NCI-H2227 (cell line): ENCODE results near the gene RPEL1.
A peak's percentile ranks its signal among the peaks of the same experiment; 100 is the strongest.

Experiments
- DNase-seq: peaks from one replicate; lab custom pipeline; 2025; ENCODE audit not compliant: unreplicated experiment; lab: John Stamatoyannopoulos, UW

RPEL1 gene

DNA sequence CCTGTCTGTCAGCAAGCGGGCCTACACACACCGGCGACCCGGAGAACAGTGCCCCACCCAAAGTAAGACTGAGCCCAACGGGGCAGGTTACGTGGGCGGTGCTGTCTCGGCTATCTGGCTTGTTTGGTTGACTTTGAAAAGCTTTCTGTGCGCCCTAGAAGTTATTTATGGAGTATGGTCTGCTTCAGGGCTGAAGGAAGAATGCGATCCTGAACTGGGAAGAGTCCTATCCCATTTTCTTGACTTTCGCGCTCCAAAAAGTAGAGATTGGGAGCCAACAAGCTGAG is 32.8 kb downstream of the RPEL1 start:
- DNase-seq: no peak

DNA sequence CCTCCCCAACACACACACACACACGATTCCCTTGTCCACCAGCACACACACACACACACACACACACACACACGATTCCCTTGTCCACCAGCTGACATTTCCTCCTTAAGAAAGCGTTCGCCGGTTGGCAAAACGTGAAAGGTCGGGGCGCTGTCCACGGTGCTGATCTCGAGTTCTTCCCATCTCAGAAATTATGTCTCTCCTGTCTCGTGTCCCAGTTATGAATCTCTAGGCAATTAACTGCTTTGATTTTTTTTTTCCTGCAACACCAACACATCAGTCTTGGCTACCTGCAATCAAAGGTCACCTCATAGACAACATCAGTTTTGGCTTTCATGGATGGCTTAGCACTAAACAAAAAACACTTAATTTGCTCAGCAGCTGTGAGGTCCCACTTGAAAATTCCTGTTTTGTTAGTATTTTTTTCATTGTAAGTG is 33.2 kb downstream of the RPEL1 start:
- DNase-seq: peak; percentile 49

GRCh38 chr10:103280031-103280430 is 34.3 kb downstream of the RPEL1 start:
- peak; percentile 6 for DNase-seq

DNA sequence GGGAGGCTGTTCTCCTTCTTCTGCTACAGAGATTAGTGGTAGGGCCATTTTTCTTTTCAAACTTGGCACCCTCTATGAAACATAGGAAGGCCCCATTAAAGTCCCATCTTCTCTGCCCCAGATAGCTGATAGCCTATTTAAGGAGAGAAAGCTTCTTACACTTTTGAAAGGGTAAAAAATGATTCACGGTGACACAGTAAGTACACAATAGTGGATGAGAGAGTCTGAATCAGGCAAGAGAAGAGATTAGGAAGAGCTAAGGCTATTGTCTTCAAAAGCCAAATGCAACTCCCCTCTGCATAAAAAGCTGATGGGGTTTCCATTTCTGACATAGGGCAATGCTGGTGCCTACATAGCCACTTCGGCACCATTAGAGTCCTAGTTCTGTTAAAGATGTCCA is 34.8 kb downstream of the RPEL1 start:
- DNase-seq: no peak

DNA sequence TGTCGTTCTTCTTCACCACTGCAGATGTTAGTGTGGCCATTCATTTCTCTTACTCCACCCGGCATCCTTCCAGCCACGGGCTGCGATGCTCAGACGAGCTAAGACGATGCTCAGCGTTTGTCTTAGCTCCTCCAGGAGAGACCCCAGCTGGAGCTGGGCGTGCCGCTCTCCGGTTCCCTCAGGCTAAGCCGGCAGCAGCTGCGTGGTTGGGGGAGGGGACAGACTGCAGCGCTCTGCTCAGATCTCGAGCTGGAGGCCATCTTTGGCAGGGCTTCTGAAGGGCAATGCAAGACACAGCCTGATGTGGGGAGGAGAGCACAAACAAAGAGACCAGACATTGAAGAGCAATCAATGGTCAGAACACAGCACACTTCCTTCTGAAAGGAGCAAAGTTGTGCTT is 36.1 kb downstream of the RPEL1 start:
- peak; percentile 92 for DNase-seq

- no peak for DNase-seq
Observed at GRCh38 chr10:103282961-103283360, 37.3 kb downstream of the RPEL1 start.

GRCh38 chr10:103284170-103284569 is 38.5 kb downstream of the RPEL1 start:
- DNase-seq: no peak

DNA sequence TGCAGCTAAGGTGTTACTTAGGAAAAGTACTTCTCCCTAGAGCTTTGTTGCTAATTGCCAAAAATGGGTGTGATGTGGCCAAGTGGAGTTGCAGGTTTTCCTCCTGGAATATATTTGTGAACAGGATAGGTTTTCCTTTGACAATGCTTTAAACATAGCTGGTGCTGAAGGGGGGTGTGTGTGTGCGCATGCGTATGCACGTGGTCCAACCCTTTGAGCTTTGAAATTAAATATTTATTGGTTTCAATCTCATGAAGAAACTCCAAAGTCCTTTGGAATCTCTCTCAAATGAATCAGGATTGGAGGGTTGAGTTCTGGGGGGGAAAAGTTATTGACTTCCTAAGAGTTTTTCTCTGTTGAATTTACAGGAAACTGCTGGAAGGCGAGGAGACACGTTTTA is 42.3 kb downstream of the RPEL1 start:
- DNase-seq: no peak

DNA sequence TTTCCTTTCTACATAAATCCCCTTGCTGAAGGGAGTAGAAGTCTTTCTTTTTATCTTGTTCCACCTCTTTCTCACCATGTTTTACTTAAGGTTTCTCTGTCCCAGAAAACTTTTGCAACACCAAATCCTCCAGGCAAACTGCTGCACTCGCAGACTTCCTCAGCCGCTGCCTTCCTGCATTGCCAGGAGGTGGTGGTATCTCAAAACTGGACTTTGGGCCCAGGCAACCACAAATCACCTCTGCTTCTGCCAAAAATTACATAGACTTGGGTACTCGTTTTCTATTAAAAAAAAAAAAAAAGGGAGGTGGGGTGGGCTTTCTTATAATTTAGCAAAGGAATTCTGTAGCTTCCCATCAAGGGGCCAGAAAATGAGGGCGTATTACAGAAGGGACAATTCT is 45.9 kb downstream of the RPEL1 start:
- no peak for DNase-seq

DNA sequence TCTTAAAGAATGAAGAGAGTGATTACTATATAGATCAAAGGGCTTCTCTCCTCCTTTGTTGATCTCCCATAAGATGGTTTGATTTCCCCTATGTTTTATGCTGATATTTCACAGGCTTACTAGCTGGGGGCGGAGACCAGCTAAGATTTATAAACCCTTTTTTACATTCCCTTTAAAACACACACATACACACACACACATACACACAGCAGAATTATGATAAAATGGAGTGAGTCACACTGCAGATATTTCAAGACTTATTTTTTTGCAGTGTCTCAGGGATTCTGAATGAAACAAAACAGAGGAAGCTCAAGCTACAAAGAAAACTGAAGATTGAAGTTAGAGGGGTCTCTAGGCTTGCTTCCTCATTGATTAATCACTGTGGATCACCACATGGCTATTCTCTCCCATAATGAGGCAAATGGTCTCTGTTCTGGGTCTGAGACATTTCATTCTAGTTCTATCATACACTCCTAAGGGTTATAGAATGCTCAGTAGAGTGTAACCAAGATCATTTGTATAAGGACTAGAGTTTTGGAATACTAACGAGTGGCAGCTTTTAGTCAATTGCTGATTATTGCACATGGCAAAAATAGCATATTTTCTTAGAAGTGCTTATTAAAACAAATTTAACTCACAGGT is 49.8 kb downstream of the RPEL1 start:
- DNase-seq: peak; percentile 5
